Measurements from ENCODE around the gene HOXB6. TPM values are rescaled to one million over a fixed set of nuclear protein-coding genes. Genes with fewer than 3 reads are reported as not detected.

The HOXB6 gene
- total and polyA plus RNA-seq, 4 donors = 0.17 to 1.1 (median 0.46) TPM

GRCh38 chr17:48592577-48592976 lies 12.2 kb downstream of the HOXB6 start:
- no peak overlapping the region for H3K9ac ChIP-seq (ENCODE audit: low read depth in 1 of 2, low read length in 2 of 2)
- H3K36me3 ChIP-seq (ENCODE audit: control insufficient read depth in 4 of 4, insufficient read depth in 3 of 4, low read depth in 1 of 4, low read length in 3 of 4) = no peaks in the 10 kb centered on the region
- TF ChIP-seq EGR1 (IDR thresholded peaks at IDR 0.05; ENCODE audit: low read depth in 2 of 2) (no peak), HNF4A (conservative IDR thresholded peaks at IDR 0.05) (no peak)
- DNase-seq (ENCODE audit: low spot score) = no peak
- H3K9me3 ChIP-seq (ENCODE audit: control insufficient read depth in 4 of 4, low read length in 3 of 4) = no peaks in the 10 kb centered on the region
- no peak overlapping the region for H3K27ac ChIP-seq (ENCODE audit: low read depth in 1 of 2, low read length in 2 of 2)
- peak overlapping the region in 1 of 3 donors; percentile 25 for H3K4me3 ChIP-seq (ENCODE audit: low read depth in 1 of 3, low read length in 3 of 3)
- peaks cover 1 to 17% (median 2%) of the 10 kb centered on the region in 4 donors for H3K4me1 ChIP-seq (ENCODE audit: control insufficient read depth in 4 of 4, insufficient read depth in 4 of 4, low read length in 3 of 4)
- H3K27me3 ChIP-seq (ENCODE audit: control insufficient read depth in 4 of 4, insufficient read depth in 4 of 4, low read length in 3 of 4) = peaks cover 3 to 11% (median 5%) of the 10 kb centered on the region in 4 donors
- WGBS = 16% methylated on average over 14 of the region's 14 CpGs

- Histone ChIP-seq H3K4me1 (ENCODE audit: control insufficient read depth in 4 of 4, insufficient read depth in 4 of 4, low read length in 3 of 4) (peaks cover 0 to 12% (median 1%) of the 10 kb centered on the region in 4 donors), H3K27ac (ENCODE audit: low read depth in 1 of 2, low read length in 2 of 2) (no peak overlapping the region), H3K9me3 (ENCODE audit: control insufficient read depth in 4 of 4, low read length in 3 of 4) (no peaks in the 10 kb centered on the region), H3K4me3 (ENCODE audit: low read depth in 1 of 3, low read length in 3 of 3) (peak overlapping the region in 1 of 3 donors; percentile 25), H3K36me3 (ENCODE audit: control insufficient read depth in 4 of 4, insufficient read depth in 3 of 4, low read depth in 1 of 4, low read length in 3 of 4) (no peaks in the 10 kb centered on the region), H3K27me3 (ENCODE audit: control insufficient read depth in 4 of 4, insufficient read depth in 4 of 4, low read length in 3 of 4) (peaks cover 4 to 11% (median 6%) of the 10 kb centered on the region in 4 donors), H3K9ac (ENCODE audit: low read depth in 1 of 2, low read length in 2 of 2) (no peak overlapping the region)
- peak in 1 of 2 donors; percentile 31 for TF ChIP-seq EGR1 (IDR thresholded peaks at IDR 0.05; ENCODE audit: low read depth in 2 of 2)
- no peak for TF ChIP-seq HNF4G (IDR thresholded peaks at IDR 0.05)
- TF ChIP-seq MAX (IDR thresholded peaks at IDR 0.05) = no peak
- DNase-seq (ENCODE audit: low spot score) = no peak
- WGBS = 20% methylated on average over 33 of the region's 33 CpGs
Observed at GRCh38 chr17:48592057-48592514, 12.7 kb downstream of the HOXB6 start.

DNA sequence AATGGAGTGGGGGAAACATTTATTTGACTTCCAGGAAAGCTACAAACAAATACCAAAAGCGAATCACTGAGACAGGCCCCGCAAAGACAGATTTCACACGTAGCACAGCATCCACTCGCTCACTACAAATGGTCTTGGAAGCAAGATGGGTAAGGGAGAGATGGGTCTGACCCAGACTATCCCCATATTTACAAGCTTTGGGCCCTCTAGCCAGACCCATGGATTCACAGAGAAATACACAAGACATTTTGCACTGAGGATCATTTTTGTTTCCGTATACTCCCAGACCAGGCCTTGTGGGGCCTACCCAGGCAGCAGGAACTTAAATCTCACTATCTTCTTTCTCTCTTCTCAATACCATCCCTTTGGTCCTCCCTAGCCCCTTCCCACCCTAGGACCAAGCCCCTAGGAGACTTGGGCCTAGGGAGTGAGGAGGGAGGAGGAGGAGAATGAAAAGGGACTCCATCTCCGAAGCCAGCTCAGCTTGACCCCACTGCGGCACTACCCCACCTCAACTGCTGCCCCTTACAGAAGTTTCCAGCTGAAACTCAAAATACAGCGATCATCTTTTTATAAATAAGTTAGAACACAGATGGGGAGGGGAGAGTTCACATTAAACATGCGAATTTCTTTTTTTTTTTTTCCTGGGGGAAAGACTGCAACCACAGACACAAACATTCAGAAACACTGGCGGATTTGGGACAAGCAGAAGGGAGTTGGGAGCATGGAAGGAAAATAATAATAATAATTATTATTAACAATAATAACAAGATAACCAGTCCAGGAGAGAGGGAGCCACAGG lies 13.3 kb downstream of the HOXB6 start:
- Histone ChIP-seq H3K27ac (ENCODE audit: low read depth in 1 of 2, low read length in 2 of 2) (no peak overlapping the region), H3K9me3 (ENCODE audit: control insufficient read depth in 4 of 4, low read length in 3 of 4) (no peaks in the 10 kb centered on the region), H3K27me3 (ENCODE audit: control insufficient read depth in 4 of 4, insufficient read depth in 4 of 4, low read length in 3 of 4) (peaks cover 2 to 12% (median 7%) of the 10 kb centered on the region in 4 donors), H3K4me3 (ENCODE audit: low read depth in 1 of 3, low read length in 3 of 3) (no peak overlapping the region), H3K9ac (ENCODE audit: low read depth in 1 of 2, low read length in 2 of 2) (no peak overlapping the region), H3K4me1 (ENCODE audit: control insufficient read depth in 4 of 4, insufficient read depth in 4 of 4, low read length in 3 of 4) (peaks cover 0 to 13% (median 2%) of the 10 kb centered on the region in 4 donors), H3K36me3 (ENCODE audit: control insufficient read depth in 4 of 4, insufficient read depth in 3 of 4, low read depth in 1 of 4, low read length in 3 of 4) (no peaks in the 10 kb centered on the region)
- no peak for TF ChIP-seq FOXA1 (IDR thresholded peaks at IDR 0.05)
- TF ChIP-seq RAD21 (IDR thresholded peaks at IDR 0.05) = no peak
- no peak for TF ChIP-seq RXRA (IDR thresholded peaks at IDR 0.05)
- TF ChIP-seq MAX (IDR thresholded peaks at IDR 0.05) = no peak
- no peak for TF ChIP-seq FOXA2 (IDR thresholded peaks at IDR 0.05)
- TF ChIP-seq REST (IDR thresholded peaks at IDR 0.05) = no peak
- no peak for TF ChIP-seq GABPA (IDR thresholded peaks at IDR 0.05 in 1 of 2, conservative IDR thresholded peaks at IDR 0.05 in 1 of 2)
- no peak for TF ChIP-seq TAF1 (conservative IDR thresholded peaks at IDR 0.05)
- no peak for TF ChIP-seq EGR1 (IDR thresholded peaks at IDR 0.05; ENCODE audit: low read depth in 2 of 2)
- no peak for DNase-seq (ENCODE audit: low spot score)
- WGBS = 82% methylated on average over 10 of the region's 10 CpGs
